ENCODE measurements around the gene TUSC2.
A peak's percentile ranks its signal among the peaks of the same experiment; 100 is the strongest.

The TUSC2 gene, protein sequence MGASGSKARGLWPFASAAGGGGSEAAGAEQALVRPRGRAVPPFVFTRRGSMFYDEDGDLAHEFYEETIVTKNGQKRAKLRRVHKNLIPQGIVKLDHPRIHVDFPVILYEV

DNA sequence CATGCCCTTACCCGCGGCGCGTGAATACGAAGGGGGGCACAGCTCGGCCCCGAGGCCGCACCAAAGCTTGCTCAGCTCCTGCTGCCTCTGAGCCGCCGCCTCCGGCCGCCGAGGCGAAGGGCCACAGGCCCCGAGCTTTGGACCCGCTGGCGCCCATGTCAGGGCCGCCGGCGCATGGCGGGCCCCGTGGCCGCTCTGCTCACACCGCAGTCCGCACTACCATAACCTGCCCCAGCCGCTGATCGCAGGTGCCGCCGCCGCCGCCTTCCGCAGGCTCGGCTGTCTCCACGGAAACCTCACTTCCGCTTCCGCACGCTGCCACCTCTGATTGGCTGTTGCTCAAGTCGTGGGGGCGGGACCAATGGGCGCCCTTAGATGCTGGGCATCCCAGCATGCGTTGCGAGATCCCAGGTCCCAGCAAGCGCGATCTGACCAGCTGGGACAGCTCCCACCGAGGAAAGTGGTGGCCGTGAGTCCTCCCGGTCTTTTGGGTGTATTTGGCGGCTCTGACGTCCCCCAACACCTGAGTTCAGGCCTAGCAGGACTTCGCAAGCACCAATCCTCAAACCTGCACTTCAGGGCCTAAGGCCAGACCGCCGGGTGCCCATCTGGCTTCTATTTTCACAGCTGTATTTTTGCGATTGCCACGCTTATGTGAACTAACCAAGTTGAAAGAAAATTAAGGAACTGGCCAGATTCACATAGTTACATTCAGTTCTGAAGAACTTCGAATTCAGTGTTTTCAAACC is at the start of gene TUSC2:
TSS of gene TUSC2 (minus strand) at position 281 of the 749 bp plus-strand sequence. CDS start at position 157, 124 bp downstream.
- DNase-seq: peak; percentile 97

- DNase-seq: no peak
Measured at GRCh38 chr3:50375258-50375931, 47.4 kb upstream of the TUSC2 start.

- DNase-seq: no peak
Measured at GRCh38 chr3:50374363-50375257, 46.6 kb upstream of the TUSC2 start.

GRCh38 chr3:50373146-50374051 is 45.4 kb upstream of the TUSC2 start:
- no peak for DNase-seq

- no peak for DNase-seq
Measured at GRCh38 chr3:50372349-50372748, 44.3 kb upstream of the TUSC2 start.

DNA sequence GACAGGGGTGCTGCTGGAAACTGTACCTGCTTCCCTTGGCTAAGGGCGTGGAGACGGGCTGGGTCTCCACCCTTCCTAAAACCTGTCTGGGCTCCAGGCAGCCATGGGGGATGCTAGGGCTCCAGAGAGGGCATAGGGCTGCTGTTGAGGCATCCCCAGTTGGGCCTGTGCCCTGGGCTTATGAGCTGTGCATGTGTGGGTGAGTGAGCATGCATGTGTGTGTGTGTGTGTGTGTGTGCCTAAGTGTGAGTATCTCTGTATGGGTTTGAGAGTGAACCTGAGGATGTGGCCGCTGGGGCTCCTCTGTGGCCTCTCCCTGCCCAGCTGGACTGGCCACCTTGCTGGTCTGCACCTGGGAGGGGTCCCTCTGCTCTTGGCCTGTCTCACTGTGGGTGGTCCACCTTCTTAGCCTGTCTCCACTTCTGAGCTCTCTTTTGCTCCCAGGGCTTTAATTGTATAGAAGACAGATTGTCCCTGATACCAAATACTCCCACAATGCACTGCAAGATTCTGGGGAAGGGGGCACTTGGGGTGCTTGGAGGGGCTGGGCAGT is 43.2 kb upstream of the TUSC2 start:
- DNase-seq: no peak

GRCh38 chr3:50370594-50370993 is 42.6 kb upstream of the TUSC2 start:
- DNase-seq: no peak

DNA sequence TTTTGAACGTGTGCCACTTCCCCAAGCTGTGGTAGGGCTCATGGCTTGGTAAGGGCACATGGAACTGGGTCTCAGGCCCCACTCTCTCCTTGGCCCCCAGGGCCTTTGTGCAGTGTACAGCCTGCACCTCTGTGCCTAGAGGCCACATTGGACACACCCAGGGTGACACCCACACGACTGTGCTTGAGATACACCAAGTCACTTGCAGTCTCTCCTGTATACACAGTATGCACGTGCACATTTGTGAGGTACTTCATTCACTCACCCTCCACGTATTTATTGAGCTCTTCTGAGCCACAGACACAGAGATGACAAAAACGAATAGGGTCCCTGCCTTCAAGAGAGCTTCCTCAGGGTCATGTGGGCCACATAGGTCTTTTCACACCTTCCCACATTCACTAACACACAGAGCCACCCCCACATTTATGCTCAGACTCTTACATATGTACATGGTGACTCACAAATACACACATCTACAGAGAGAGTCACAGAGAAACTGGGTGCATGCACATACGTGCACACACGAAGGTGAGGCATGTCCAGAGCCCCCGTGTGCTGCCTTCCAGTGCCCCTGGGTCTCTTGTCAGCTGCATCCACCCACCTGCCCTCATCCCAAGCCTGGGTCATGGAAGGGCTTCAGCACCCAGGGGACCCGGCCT is 41.1 kb upstream of the TUSC2 start:
- DNase-seq: no peak

DNA sequence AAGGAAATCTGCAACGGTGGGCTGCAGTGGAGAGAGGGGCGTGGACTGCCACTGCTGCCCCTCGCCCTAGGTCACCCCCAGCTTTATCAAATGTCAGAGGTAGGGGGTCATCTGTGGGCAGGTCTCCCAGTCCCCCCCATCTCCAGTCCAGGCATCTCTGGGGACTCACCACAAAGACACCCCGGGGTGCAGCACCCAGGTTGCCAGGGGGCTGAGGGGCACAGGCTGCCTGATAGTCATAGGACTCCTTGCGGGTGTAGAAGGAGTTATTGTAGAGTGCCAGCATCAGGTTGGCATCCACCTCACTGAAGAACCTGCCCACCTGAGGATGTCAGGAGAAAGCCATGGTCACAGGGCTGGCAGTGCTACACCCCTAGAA is 37.8 kb upstream of the TUSC2 start:
- DNase-seq: no peak

DNA sequence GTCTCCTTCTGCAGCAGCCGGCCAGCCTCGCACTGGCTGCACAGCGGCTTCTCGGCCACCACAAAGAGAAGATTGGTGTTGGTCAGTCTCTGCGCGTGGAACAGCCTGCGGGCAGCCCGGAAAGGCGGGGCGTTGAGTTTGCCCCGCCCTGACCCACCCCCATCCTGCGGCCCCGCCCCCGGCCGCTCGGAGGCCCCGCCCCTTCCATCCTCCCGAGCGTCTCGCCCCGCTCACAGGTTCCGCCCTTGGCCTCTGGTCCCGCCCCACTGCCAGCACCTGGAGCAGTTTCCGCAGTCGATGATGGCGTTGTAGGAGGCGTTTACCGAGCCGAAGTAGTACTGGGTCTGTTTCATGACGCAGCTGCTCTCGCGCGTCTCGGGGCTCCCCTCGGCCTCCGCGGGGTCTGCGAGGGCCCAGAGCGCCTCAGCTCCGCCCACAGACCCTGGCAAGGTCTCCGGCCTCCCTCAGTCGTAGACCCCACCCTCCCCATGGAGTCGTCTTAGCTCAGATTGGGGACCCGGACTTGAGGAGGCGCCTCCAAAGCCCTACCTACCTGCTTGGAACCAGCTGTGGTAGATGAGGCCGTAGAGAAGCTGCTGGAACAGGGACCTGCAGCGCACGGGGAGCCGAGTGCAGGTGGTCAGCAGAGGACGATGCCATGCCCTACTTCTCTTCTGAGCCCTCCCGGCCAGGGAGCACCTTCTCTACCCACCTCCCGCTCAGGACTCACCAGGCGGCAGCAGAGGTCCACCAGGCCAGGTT is 37.2 kb upstream of the TUSC2 start:
- DNase-seq: peak; percentile 95

DNA sequence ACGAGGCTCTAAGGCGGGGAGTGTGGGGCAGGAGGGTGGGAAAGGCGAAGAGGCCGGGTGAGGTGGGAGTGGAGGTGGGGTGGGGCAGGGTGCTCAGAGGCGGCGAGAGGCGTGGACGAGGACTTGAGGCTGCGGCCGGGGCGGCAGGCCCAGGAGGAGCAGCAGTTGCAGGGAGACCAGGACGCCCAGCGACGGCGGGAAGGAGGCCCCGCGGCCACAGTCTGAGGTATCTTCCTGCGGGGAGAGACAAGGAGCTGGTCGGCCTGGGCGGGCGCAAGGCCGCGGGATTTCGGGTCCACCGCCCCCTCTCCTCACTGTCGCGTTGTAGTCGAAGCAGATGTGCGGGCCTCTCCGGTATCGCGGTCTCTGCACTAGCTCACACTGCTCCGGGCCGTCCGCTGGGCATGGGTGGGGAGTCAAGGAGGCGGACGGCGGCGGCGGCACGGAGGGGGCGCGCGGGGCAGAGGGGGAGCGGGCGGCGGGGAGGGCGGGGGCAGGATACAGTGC is 36.6 kb upstream of the TUSC2 start:
- DNase-seq: no peak

DNA sequence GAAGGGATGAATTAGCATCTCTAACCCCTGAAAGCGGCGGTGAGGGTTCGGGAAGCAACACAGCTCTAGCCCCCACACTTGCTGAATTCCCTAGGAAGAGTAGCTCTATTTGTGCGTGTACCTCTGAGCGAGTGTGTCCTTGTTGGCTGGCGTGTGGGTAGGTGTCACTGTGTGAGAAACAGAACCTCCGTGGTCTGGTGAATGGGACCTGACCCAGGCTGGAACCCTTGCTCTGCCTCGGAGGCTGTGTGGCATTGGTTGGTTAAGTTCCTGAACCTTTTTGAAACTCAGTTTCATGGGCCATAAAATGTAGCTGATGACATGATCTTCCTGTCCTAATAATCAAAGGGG is 31.7 kb upstream of the TUSC2 start:
- no peak for DNase-seq

GRCh38 chr3:50358911-50359759 is 31.1 kb upstream of the TUSC2 start, which contains the start of gene TMEM115:
Gene TMEM115 (minus strand): TSS chr3:50359521. CDS start chr3:50359063, 458 bp downstream.
- peak; percentile 99 for DNase-seq

DNA sequence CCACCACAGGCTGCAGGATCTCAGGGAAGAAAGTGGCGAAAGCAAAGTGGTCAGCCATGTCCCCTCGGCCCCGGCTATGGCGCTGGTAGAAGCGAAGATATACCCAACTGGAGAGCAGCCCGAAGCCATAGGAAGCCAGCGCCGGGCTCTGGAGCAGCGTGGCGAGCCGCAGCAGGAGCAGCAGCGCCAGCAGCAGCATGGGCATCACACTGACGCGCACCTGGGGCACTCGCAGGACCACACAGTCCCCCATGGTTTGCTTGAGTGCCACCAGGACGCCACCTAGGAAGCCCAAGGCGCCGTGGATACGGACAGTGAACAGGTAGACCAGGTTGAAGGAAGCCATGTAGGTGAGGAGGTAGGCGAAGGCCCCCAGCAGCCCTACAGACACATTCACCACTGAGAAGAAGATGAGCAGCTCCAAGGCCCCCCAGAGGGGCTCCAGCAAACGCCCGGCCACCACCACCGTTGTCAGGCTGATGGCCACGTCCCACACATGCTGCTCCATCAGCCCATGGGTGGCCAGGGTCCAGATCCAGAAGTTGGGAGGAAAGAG is 30.4 kb upstream of the TUSC2 start:
- DNase-seq: no peak

GRCh38 chr3:50357481-50357880 is 29.5 kb upstream of the TUSC2 start:
- no peak for DNase-seq

DNA sequence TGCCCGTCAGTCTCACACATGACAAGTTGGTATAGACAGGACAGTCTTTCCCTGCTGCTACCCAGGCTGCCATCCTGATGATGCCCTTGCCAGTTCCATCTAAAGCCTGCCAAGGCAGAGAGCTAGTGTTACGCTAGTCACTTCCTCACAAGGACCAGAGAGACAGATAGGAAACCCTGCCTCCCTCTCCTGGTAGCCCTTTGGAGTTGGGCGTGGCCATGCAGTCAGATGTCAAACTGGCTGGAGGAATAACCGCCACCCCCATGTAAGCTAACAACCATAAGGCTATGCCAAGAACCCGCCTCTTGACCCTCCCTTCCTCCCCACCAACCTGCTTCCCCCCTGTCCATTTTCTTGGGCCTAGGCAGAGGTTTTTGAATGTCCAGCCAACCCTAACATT is 28.5 kb upstream of the TUSC2 start:
- DNase-seq: no peak

GRCh38 chr3:50355829-50356552 is 28.0 kb upstream of the TUSC2 start:
- DNase-seq: no peak

- no peak for DNase-seq
Measured at GRCh38 chr3:50354850-50355249, 26.8 kb upstream of the TUSC2 start.
